A549 (cell line): ENCODE measurements around the gene TMX4.
"Not testable (repeated sequence)": the region's sequence is repeated elsewhere in the genome, so short reads cannot be mapped to it uniquely, and the experiment has no call there.

ENCODE experiments used
- JUN ChIP-seq, 2 experiments: fragments of >200 bp; sonication (Bioruptor Twin); formaldehyde crosslinking; IDR thresholded peaks; 2 replicates in 1 of 2; 3 replicates in 1 of 2; pipeline ENCODE4 v1.6.1; 2016 to 2017
- RFX5 ChIP-seq: fragments of 450-650 bp; IDR thresholded peaks from 2 replicates; pipeline ENCODE4 v1.7.1; 2014; ENCODE audit warnings: antibody characterized with exemption, mild to moderate bottlenecking, moderate library complexity
- TF ChIP-seq, protein P1 (sequence below): fragments of >200 bp; sonication (Bioruptor Twin); formaldehyde crosslinking; IDR thresholded peaks from 3 replicates; pipeline ENCODE4 v1.5.1; 2016

DNA sequence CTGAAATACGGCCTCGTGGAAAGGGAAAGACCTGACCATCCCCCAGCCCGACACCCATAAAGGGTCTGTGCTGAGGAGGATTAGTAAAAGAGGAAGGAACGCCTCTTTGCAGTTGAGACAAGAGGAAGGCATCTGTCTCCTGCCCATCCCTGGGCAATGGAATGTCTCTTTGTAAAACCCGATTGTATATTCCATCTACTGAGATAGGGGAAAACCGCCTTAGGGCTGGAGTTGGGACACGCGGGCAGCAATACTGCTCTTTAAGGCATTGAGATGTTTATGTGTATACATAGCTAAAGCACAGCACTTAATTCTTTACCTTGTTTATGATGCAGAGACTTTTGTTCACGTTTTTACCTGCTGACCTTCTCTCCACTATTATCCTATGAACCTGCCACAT, 63.0 kb downstream of the TMX4 start:
- not testable (repeated sequence) for TF ChIP-seq RFX5; JUN (IDR thresholded peaks at IDR 0.05)
- TF ChIP-seq, protein P1, sequence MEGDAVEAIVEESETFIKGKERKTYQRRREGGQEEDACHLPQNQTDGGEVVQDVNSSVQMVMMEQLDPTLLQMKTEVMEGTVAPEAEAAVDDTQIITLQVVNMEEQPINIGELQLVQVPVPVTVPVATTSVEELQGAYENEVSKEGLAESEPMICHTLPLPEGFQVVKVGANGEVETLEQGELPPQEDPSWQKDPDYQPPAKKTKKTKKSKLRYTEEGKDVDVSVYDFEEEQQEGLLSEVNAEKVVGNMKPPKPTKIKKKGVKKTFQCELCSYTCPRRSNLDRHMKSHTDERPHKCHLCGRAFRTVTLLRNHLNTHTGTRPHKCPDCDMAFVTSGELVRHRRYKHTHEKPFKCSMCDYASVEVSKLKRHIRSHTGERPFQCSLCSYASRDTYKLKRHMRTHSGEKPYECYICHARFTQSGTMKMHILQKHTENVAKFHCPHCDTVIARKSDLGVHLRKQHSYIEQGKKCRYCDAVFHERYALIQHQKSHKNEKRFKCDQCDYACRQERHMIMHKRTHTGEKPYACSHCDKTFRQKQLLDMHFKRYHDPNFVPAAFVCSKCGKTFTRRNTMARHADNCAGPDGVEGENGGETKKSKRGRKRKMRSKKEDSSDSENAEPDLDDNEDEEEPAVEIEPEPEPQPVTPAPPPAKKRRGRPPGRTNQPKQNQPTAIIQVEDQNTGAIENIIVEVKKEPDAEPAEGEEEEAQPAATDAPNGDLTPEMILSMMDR: not testable (repeated sequence)
